Measurements from ENCODE around the gene SMARCA2.

GRCh38 chr9:2178034-2178734 is 163.0 kb downstream of the SMARCA2 start:
- TF ChIP-seq EZH2 (IDR thresholded peaks at IDR 0.05) (no peak), POLR2AphosphoS5 (IDR thresholded peaks at IDR 0.05; ENCODE audit: borderline replicate concordance, low read depth, low read length) (no peak), FOXP2 (optimal IDR thresholded peaks at IDR 0.05; ENCODE audit: control extremely low read depth, extremely low read length, insufficient read depth) (no peak)
